Measurements from ENCODE around the gene CUX1.

- TF ChIP-seq EZH2 (IDR thresholded peaks at IDR 0.05) (no peak), CTCF (IDR thresholded peaks at IDR 0.05) (no peak)
These were observed 297.8 kb downstream of the CUX1 start for GRCh38 chr7:102115181-102115580.

Measured in neural progenitor cell (in vitro differentiated cells).